IMR-90 (cell line): Measurements from ENCODE around the gene EGF. TPM values are rescaled to one million over a fixed set of nuclear protein-coding genes. Genes with fewer than 3 reads are reported as not detected.

Experiments
- ATAC-seq: fragments of 200-7000 bp; cut with Tn5 transposase; 2 replicates; pipeline ENCODE4 v1.9.1; 2020; ENCODE audit warnings: low read depth, mild to moderate bottlenecking, moderate library complexity
- BruUV-seq: library from RNA; stranded (reverse); fragments of 400-500 nt; replicated peaks from 2 replicates; lab custom pipeline; 2021; lab: Mats Ljungman, UMichigan
- CTCF ChIA-PET: fragments of 300-600 bp; formaldehyde crosslinking; extraction: SDS; loops from one replicate; lab custom pipeline; 2021; ENCODE audit warnings: antibody characterized with exemption; lab: Yijun Ruan, JAX
- POLR2A ChIA-PET: fragments of 300-600 bp; sonication (Branson Sonifier 250); formaldehyde crosslinking; loops from one replicate; lab custom pipeline; 2022; ENCODE audit warnings: antibody characterized with exemption; ENCODE audit not compliant: unreplicated experiment; lab: Charles Lee
- DNase-seq: peaks from one replicate; pipeline ENCODE4 v3.0.0; 2013
- H2AFZ ChIP-seq: replicated peaks from 2 replicates; pipeline ENCODE3; 2013; ENCODE audit warnings: low read length, mild to moderate bottlenecking; ENCODE audit not compliant: poor library complexity
- H2AK5ac ChIP-seq: 2 replicates; pipeline ENCODE4 v1.6.1; 2013; ENCODE audit warnings: low read depth, low read length, inconsistent platforms
- H2AK9ac ChIP-seq: replicated peaks from 2 replicates; pipeline ENCODE3; 2013; ENCODE audit warnings: mild to moderate bottlenecking, low read depth, low read length, moderate library complexity; ENCODE audit not compliant: poor library complexity
- H2BK120ac ChIP-seq: 2 replicates; pipeline ENCODE4 v1.6.1; 2013; ENCODE audit warnings: low read depth, low read length, inconsistent platforms
- H2BK15ac ChIP-seq: 3 replicates; pipeline ENCODE4 v1.6.1; 2013; ENCODE audit warnings: low read depth, low read length, inconsistent platforms
- H2BK20ac ChIP-seq: 2 replicates; pipeline ENCODE4 v1.6.1; 2013; ENCODE audit warnings: low read depth, mild to moderate bottlenecking, inconsistent platforms, low read length, moderate library complexity
- H2BK5ac ChIP-seq: 2 replicates; pipeline ENCODE4 v1.6.1; 2013; ENCODE audit warnings: mild to moderate bottlenecking, low read depth, low read length, inconsistent platforms; ENCODE audit not compliant: poor library complexity, severe bottlenecking
- H3K14ac ChIP-seq: replicated peaks from 2 replicates; pipeline ENCODE4 v1.6.1; 2013; ENCODE audit warnings: low read depth, low read length, inconsistent platforms
- H3K18ac ChIP-seq: 2 replicates; pipeline ENCODE4 v1.6.1; 2013; ENCODE audit warnings: low read depth, low read length, control low read depth
- H3K23ac ChIP-seq: 2 replicates; pipeline ENCODE4 v1.6.1; 2013; ENCODE audit warnings: low read depth, low read length, inconsistent platforms
- H3K27ac ChIP-seq: 2 replicates; pipeline ENCODE4 v1.5.1; 2013; ENCODE audit warnings: mild to moderate bottlenecking, control low read depth, low read length; ENCODE audit not compliant: insufficient read depth
- H3K27me3 ChIP-seq: 2 replicates; pipeline ENCODE4 v1.6.1; 2013; ENCODE audit warnings: low read length; ENCODE audit not compliant: control insufficient read depth, insufficient read depth
- H3K36me3 ChIP-seq: 2 replicates; pipeline ENCODE4 v1.6.1; 2013; ENCODE audit warnings: low read length, mixed read lengths; ENCODE audit not compliant: control insufficient read depth, insufficient read depth
- H3K4ac ChIP-seq: 2 replicates; pipeline ENCODE4 v1.6.1; 2013; ENCODE audit warnings: low read depth, low read length, inconsistent platforms
- H3K4me1 ChIP-seq: 2 replicates; pipeline ENCODE4 v1.6.1; 2013; ENCODE audit warnings: low read length, mixed read lengths; ENCODE audit not compliant: control insufficient read depth, insufficient read depth
- H3K4me2 ChIP-seq: 2 replicates; pipeline ENCODE4 v1.6.1; 2013; ENCODE audit warnings: low read depth, mild to moderate bottlenecking, control low read depth, low read length, moderate library complexity
- H3K4me3 ChIP-seq: 2 replicates; pipeline ENCODE4 v1.5.1; 2013; ENCODE audit warnings: low read depth, mild to moderate bottlenecking, control low read depth, low read length, moderate library complexity; ENCODE audit not compliant: insufficient read depth
- H3K56ac ChIP-seq: 2 replicates; pipeline ENCODE4 v1.6.1; 2013; ENCODE audit warnings: low read length, inconsistent platforms; ENCODE audit not compliant: insufficient read depth; ENCODE audit errors: extremely low read depth
- H3K79me1 ChIP-seq, 2 experiments: 2 replicates each; pipeline ENCODE4 v1.6.1; 2013; ENCODE audit warnings: low read length in 2 of 2, inconsistent platforms in 1 of 2, low read depth in 1 of 2
- H3K9ac ChIP-seq: 2 replicates; pipeline ENCODE4 v1.6.1; 2013; ENCODE audit warnings: low read depth, low read length, control low read depth
- H3K9me1 ChIP-seq: 2 replicates; pipeline ENCODE4 v1.6.1; 2013; ENCODE audit warnings: low read length, inconsistent platforms; ENCODE audit not compliant: insufficient read depth
- H3K9me3 ChIP-seq: 2 replicates; pipeline ENCODE4 v1.6.1; 2013; ENCODE audit warnings: low read length; ENCODE audit not compliant: control insufficient read depth, insufficient read depth
- H4K20me1 ChIP-seq: 2 replicates; pipeline ENCODE4 v1.6.1; 2013; ENCODE audit warnings: low read length, inconsistent platforms; ENCODE audit not compliant: insufficient read depth
- H4K5ac ChIP-seq: 2 replicates; pipeline ENCODE4 v1.6.1; 2013; ENCODE audit warnings: mild to moderate bottlenecking, low read depth, low read length, control low read depth
- H4K8ac ChIP-seq, 2 experiments: 2 replicates each; pipeline ENCODE4 v1.6.1; 2013; ENCODE audit warnings: low read depth in 2 of 2, low read length in 2 of 2, control low read depth in 1 of 2, inconsistent platforms in 1 of 2
- H4K91ac ChIP-seq: 2 replicates; pipeline ENCODE4 v1.6.1; 2013; ENCODE audit warnings: low read depth, low read length, inconsistent platforms; ENCODE audit not compliant: insufficient read depth
- CEBPB ChIP-seq: IDR thresholded peaks from 2 replicates; pipeline ENCODE4 v1.6.1; 2012; ENCODE audit warnings: low read depth, low read length, improper control_type of control experiment
- CHD1 ChIP-seq: IDR thresholded peaks from 2 replicates; pipeline ENCODE4 v1.6.1; 2012; ENCODE audit warnings: low read depth, low read length, improper control_type of control experiment
- FOS ChIP-seq: fragments of 150-350 bp; IDR thresholded peaks from 2 replicates; pipeline ENCODE4 v1.6.1; 2016; ENCODE audit warnings: low read depth, low read length
- MAFK ChIP-seq: IDR thresholded peaks from 2 replicates; pipeline ENCODE4 v1.6.1; 2012; ENCODE audit warnings: low read depth, low read length, improper control_type of control experiment
- MAZ ChIP-seq: IDR thresholded peaks from 2 replicates; pipeline ENCODE4 v1.6.1; 2012; ENCODE audit warnings: low read depth, mild to moderate bottlenecking, low read length, improper control_type of control experiment, moderate library complexity, borderline replicate concordance
- MXI1 ChIP-seq: IDR thresholded peaks from 2 replicates; pipeline ENCODE4 v1.6.1; 2012; ENCODE audit warnings: low read depth, mild to moderate bottlenecking, low read length, moderate library complexity, borderline replicate concordance
- NFE2L2 ChIP-seq: fragments of 150-350 bp; IDR thresholded peaks from 2 replicates; pipeline ENCODE4 v1.6.1; 2016; ENCODE audit warnings: low read depth, mild to moderate bottlenecking, low read length
- RAD21 ChIP-seq: IDR thresholded peaks from 2 replicates; pipeline ENCODE4 v1.6.1; 2012; ENCODE audit warnings: low read length, improper control_type of control experiment
- RCOR1 ChIP-seq: IDR thresholded peaks from 2 replicates; pipeline ENCODE4 v1.6.1; 2012; ENCODE audit warnings: mild to moderate bottlenecking, low read length, improper control_type of control experiment; ENCODE audit not compliant: insufficient replicate concordance
- RFX5 ChIP-seq: IDR thresholded peaks from 2 replicates; pipeline ENCODE4 v1.8.0; 2012; ENCODE audit warnings: low read depth, mild to moderate bottlenecking, low read length, moderate library complexity
- SMC3 ChIP-seq: fragments of 150-350 bp; IDR thresholded peaks from 2 replicates; pipeline ENCODE4 v1.6.1; 2016; ENCODE audit warnings: low read depth, mild to moderate bottlenecking, antibody characterized with exemption, low read length, moderate library complexity
- WGBS, 2 experiments: methylation state at CpG; one replicate each; pipeline versions ENCODE4 v1.1.5 to v1.1.7; 2013; ENCODE audit warnings: missing lambda C conversion rate in 2 of 2; ENCODE audit not compliant: insufficient read length in 1 of 2; ENCODE audit errors: extremely low coverage in 2 of 2; 5-methylcytosine and 5-hydroxymethylcytosine counted together
- dilution Hi-C: fragments of 300-500 bp; cut with HindIII; formaldehyde crosslinking; loops from one replicate; pipeline ENCODE4 v1.14.3; 2018; ENCODE audit warnings: low sequenced_read_pairs; ENCODE audit not compliant: unreplicated experiment
- in situ Hi-C: fragments of 300-500 bp; cut with MboI; formaldehyde crosslinking; loops from 3 replicates; pipeline ENCODE4 v1.14.3; 2019; ENCODE audit warnings: low sequenced_read_pairs, inconsistent platforms, mixed read lengths
- intact Hi-C: fragments of 100-400 bp; cut with micrococcal nuclease; formaldehyde crosslinking; loops from 2 replicates; pipeline ENCODE4 v1.10.0; 2022
- polyA plus RNA-seq, 3 experiments: library from polyadenylated mRNA; depleted of rRNA; stranded (reverse); fragments of >200 nt; gene quantifications; 2 replicates each; pipeline ENCODE4 v1.2.3, GENCODE V29; 2012; ENCODE audit warnings: low replicate concordance in 1 of 3
- total RNA-seq: library from RNA; depleted of rRNA; stranded (reverse); fragments of >200 nt; gene quantifications from 2 replicates; pipeline ENCODE4 v1.2.3, GENCODE V29; 2012
- TF ChIP-seq, protein P1 (sequence below): conservative IDR thresholded peaks from 2 replicates; pipeline ENCODE4 v1.5.1; 2012; ENCODE audit warnings: mild to moderate bottlenecking, low read depth, low read length, improper control_type of control experiment
- TF ChIP-seq, protein P2 (sequence below): fragments of 150-350 bp; IDR thresholded peaks from 2 replicates; pipeline ENCODE4 v1.6.1; 2017; ENCODE audit warnings: mild to moderate bottlenecking, antibody characterized with exemption, low read length, low read depth
- TF ChIP-seq, protein P3 (sequence below): fragments of 150-350 bp; IDR thresholded peaks from 2 replicates; pipeline ENCODE4 v1.6.1; 2016; ENCODE audit warnings: low read depth, mild to moderate bottlenecking, low read length, moderate library complexity, borderline replicate concordance

The EGF gene
- total and polyA plus RNA-seq, 2 of the 4 experiments (the other 2 are of a cell fraction): 1.7 to 2.2 TPM

DNA sequence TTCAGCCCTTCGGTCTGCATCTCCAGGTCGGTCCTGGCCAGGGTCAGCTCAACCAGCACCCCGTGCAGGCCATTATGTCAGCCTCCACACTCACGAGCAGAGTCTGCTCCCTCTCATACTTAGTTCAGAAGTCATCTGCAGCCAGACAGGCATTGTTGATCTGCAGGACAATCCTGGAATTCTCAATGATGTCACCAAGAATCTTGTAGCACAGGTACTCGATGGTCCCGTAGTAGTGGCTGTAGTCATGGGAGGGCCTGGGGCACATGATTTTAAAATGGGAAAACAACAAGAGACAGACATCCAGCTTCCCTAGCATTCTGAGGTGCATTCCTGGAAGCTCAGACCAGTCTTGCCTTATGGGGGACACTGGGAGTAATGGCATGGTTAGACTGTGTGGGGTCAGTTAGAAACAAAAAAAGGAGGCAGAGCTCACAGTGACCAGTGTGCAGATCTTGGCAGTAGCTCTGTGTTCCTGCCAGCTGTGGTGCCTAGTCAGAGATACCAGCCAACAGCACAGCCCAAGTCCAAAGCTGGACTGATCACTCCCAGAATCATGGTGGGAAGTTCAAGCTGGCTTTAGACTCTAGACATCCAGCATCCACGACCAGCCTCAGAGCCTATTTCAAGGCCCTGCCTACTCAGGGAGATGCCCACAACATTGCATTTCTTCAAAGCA lies 32.9 kb upstream of the EGF start:
- Histone ChIP-seq H4K20me1 (no peaks in the 10 kb centered on the region), H2AFZ (no peak overlapping the region), H4K8ac (no peak overlapping the region), H3K9me3 (no peaks in the 10 kb centered on the region), H3K4me2 (no peak overlapping the region), H2AK9ac (peak overlapping the region; percentile 5), H4K91ac (no peak overlapping the region), H2BK5ac (no peak overlapping the region), H2BK15ac (no peak overlapping the region), H3K14ac (no peak overlapping the region), H3K36me3 (no peaks in the 10 kb centered on the region), H3K56ac (no peak overlapping the region), H3K9me1 (no peaks in the 10 kb centered on the region), H3K4ac (no peak overlapping the region), H4K5ac (no peak overlapping the region), H3K18ac (no peak overlapping the region), H3K23ac (no peak overlapping the region), H3K27me3 (no peaks in the 10 kb centered on the region), H3K79me1 (no peaks in the 10 kb centered on the region), H3K4me3 (no peak overlapping the region), H2BK20ac (no peak overlapping the region), H2AK5ac (no peak overlapping the region), H3K27ac (no peak overlapping the region), H3K9ac (no peak overlapping the region), H3K4me1 (no peaks in the 10 kb centered on the region), H2BK120ac (no peak overlapping the region)
- no TSS peak for BruUV-seq
- WGBS, 2 experiments: no CpG with 5 or more reads among the region's 7 CpGs
- ATAC-seq (no peak), DNase-seq (no peak)
- TF ChIP-seq RFX5: no peak
- no peak for TF ChIP-seq CHD1
- TF ChIP-seq MXI1: no peak
- no peak for TF ChIP-seq MAZ
- no peak for TF ChIP-seq SMC3
- no peak for TF ChIP-seq CEBPB
- TF ChIP-seq RAD21: no peak
- TF ChIP-seq, protein P1, sequence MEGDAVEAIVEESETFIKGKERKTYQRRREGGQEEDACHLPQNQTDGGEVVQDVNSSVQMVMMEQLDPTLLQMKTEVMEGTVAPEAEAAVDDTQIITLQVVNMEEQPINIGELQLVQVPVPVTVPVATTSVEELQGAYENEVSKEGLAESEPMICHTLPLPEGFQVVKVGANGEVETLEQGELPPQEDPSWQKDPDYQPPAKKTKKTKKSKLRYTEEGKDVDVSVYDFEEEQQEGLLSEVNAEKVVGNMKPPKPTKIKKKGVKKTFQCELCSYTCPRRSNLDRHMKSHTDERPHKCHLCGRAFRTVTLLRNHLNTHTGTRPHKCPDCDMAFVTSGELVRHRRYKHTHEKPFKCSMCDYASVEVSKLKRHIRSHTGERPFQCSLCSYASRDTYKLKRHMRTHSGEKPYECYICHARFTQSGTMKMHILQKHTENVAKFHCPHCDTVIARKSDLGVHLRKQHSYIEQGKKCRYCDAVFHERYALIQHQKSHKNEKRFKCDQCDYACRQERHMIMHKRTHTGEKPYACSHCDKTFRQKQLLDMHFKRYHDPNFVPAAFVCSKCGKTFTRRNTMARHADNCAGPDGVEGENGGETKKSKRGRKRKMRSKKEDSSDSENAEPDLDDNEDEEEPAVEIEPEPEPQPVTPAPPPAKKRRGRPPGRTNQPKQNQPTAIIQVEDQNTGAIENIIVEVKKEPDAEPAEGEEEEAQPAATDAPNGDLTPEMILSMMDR: no peak
- TF ChIP-seq RCOR1: no peak
- TF ChIP-seq NFE2L2: no peak
- TF ChIP-seq, protein P2, sequence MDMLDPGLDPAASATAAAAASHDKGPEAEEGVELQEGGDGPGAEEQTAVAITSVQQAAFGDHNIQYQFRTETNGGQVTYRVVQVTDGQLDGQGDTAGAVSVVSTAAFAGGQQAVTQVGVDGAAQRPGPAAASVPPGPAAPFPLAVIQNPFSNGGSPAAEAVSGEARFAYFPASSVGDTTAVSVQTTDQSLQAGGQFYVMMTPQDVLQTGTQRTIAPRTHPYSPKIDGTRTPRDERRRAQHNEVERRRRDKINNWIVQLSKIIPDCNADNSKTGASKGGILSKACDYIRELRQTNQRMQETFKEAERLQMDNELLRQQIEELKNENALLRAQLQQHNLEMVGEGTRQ: no peak
- TF ChIP-seq MAFK: no peak
- TF ChIP-seq FOS: no peak
- TF ChIP-seq, protein P3, sequence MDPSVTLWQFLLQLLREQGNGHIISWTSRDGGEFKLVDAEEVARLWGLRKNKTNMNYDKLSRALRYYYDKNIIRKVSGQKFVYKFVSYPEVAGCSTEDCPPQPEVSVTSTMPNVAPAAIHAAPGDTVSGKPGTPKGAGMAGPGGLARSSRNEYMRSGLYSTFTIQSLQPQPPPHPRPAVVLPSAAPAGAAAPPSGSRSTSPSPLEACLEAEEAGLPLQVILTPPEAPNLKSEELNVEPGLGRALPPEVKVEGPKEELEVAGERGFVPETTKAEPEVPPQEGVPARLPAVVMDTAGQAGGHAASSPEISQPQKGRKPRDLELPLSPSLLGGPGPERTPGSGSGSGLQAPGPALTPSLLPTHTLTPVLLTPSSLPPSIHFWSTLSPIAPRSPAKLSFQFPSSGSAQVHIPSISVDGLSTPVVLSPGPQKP: no peak
- POLR2A ChIA-PET: no interaction called here
- CTCF ChIA-PET: no interaction called here
- in situ Hi-C loops: no loop called here
- intact Hi-C loops: no loop called here
- dilution Hi-C loops: no loop called here
